HG03025 (cell line): ENCODE data around the gene CPVL.

Experiments used
- ATAC-seq: cut with Tn5 transposase; IDR thresholded peaks from one replicate; pipeline ENCODE4 v1.9.1; 2021; ENCODE audit warnings: mild to moderate bottlenecking, moderate library complexity; ENCODE audit not compliant: unreplicated experiment, low FRiP score

The CPVL gene

DNA sequence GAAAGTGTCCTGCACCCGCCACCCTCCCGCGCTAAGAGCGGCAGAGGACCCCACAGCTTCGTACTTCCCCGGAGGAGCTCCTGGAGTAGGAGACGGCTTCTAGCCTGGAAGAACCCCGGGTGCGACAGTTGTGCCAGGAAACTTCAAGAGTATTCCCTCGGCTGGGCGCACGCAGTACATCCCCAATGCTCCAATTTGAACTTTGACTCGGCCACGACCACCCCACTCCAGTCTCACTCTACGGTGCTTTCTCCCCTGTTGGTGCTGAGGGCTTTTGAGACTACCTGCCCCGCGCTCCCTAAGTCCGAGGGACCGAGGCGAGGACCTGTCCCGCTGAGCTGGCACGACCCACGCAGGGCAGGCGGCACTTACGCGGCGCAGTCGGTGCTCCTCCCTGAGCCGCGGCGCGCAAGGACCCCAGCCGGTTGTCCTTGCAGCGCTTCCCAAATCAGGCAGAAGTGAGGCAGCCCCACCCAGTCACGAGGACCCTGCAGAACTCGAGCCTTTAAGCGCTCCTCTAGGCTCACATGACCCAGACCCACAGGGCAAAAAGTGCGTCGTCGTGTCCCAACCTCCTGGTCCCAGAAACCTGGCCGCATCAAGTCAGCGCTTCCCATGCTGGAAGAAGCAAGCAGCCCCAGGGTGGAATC is at the start of gene CPVL:
CPVL (minus strand) TSS at position 481 of the 650 bp plus-strand sequence. CDS start 25,476 bp downstream, outside the sequence.
- no peak for ATAC-seq

DNA sequence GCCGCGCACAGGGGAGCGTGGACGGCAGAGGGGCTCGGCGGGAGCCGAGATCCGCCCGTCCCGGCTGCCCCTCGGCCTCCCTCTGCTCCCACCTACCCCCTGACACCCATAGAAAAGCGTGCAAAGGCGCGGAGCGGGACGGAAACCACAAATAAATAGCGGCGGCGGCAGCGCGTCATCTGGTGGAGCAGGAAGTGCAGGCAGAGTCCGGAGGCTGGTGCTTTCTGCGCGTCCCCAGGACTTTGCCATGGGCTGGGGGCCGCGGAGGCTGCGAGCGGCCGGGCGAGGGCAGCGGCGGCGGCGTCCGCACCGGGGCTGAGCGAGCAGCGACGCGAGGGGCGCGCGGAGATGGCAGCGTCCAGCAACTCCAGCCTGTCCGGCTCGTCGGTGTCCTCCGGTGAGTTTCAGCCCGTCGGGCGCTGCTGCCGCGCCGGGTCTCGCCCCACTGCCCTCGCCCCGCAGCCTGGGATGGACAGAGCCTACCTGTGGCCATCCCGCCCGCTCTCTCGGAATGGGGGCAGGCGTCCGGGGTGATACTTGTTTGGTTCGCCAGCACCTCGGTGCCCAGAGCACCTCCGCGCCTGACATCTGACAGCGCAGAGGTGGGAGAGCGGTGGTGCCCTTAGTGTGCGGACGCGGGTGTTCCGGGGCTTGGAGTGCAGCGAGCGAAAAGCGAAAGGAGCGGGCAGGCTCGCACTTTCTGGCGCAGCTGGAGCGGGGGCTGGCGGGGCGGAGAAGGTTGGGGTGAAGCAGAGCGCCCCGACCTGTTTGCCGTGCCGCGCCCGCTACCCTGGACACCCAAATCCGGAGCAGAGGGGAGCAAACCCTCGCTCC is 48.5 kb upstream of the CPVL start, which contains the start of gene CHN2:
CHN2 (plus strand) TSS at position 182 of the 834 bp plus-strand sequence.
- no peak for ATAC-seq

DNA sequence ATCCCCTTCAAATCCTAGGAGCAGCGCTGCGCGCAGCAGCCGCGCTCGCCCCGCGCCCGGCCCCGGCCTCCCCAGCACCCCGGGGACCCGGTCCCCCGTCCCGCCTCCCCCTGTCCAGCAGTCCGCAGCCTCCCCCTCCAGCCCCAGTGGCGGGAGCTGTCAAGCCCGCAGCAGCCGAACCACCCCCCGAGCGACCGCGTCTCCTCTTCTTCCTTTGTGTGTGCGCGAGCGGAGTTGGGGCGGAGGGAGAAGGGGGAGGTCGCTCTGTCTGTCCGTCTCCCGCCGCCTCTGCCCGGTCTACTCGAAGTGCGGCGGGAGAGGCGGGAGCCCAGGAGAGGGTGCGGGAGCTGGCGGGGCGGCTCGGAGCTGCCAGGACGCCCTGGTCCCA is 47.9 kb upstream of the CPVL start:
- no peak for ATAC-seq

DNA sequence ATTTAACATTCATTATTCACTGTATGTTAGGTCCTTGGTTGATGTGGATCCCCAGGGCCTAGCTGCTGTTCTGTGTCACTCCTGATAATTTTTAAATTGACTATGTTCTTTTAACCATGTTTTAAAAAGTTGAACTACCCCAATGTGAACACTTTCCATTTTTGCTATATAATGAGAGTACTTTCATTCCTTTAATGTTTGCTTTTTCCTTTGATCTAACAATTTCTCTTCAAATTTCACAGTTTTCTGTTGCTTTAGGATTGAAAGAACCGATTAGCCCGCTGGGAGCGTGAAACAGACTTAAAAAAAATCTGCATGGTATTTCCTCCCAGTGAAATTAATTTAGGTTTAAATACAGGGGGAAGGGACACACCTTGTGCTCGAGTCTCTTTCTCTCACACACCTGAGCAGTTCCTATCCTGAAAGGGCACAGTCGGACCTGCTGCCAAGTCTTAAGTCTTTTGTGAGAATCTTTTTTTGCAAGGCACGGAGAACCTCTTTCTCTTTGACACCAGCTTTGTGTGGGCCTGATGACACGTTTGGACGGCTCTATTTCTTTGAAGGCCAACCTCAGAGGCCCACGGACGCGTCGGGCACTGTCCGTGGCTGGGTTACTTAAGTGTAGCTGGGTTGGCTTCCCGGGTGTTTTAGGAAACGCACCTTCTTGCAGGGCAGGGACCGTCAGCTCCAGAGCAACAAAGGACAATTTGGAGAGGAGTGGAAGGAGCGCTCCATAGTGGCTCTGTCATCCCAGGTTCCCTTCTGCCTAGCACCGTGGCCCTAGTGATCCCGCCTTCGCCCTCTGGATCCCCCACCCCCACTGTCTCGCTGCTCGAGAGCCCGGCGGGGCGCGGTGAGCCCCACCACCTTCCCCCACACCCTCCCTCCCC is 47.2 kb upstream of the CPVL start:
- ATAC-seq = no peak

DNA sequence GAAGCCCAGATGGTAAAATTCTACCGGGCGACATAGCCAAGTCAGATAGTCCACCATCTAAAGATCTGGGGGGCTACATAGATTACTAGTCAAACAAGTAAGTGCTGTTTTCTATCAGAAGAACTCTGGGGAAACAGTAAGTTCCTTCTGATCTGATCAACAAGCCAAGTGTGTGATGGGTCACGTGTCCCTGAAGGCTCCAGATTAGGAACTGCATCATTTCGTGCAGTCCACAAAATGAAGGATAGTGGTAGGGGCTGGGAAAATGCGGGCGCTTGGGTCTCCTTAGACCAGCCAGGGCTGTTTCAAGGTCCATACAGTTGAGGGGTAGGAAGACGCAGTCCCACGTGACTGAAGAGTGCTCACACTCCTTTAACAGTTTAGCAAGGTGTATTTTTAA is 46.5 kb upstream of the CPVL start:
- no peak for ATAC-seq

DNA sequence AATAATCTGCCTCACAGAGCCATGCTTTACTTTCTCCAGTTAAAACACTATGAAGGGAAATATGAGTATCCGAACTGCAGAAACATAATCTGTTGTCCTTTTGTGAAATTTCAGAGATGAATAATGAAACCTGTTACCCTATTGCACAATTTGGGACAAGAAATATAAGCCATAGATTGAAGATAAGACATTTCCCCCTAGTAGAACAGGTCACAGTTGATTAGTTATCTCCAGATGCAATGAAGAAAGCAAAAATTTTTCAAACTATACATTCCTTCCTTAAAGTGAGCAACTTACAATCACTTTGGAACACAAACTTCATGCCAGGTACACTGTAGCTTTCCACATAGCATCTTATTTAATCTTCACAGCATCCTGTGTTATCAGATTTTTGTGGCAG is 46.0 kb upstream of the CPVL start:
- no peak for ATAC-seq

DNA sequence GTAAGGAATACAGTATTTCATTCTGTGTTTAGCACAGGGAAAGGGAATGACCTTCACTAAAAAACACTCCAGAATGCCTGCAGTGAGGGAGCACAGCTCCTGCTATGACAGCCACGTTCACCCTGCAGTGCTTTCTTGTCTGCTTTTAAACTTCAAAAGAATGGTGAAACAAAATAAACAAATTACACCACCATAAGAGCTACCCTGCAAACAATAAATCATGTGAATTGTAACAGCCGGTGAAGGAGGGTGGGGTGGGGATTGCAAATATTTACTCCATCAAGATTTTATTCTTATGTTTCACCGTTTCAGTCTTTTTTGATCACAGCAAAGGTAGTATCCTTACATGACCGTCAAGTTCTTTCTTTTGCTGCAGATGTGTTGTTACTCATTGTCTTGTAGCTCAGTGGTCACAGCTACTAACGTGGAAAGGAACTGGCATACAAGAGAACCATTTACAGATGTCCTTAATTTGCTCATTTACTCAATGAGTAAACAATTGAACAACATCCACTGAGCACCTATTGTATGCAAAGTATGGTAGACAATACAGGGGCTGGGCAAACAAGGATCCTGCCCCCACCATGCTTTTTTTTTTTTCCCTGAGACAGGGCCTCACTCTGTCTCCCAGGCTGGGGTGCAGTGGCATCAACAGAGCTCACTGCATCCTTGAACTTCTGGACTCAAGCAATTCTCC is 44.2 kb upstream of the CPVL start:
- ATAC-seq = no peak

DNA sequence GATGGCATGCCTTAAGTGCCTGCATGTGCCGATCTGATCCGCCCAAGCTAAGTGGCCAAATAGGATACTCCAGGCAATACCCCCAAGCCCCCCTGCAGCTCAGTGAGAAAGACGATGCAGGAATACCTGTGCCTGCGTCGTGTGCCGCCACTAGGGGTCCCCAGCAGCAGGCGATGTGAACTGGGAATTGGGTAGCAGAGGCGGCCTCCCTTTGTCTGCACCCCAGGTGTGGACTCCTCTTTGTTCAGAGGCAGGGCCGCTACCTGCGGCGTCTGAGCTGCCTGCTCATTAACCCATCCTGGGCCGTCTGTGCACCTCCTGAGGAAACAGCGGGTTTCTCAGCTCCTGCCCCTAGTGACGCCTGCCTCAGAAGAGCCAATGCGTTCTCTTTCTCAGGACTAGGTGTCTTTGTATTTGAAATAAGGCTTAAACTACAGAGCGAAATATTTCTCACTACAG is 43.4 kb upstream of the CPVL start:
- no peak for ATAC-seq

DNA sequence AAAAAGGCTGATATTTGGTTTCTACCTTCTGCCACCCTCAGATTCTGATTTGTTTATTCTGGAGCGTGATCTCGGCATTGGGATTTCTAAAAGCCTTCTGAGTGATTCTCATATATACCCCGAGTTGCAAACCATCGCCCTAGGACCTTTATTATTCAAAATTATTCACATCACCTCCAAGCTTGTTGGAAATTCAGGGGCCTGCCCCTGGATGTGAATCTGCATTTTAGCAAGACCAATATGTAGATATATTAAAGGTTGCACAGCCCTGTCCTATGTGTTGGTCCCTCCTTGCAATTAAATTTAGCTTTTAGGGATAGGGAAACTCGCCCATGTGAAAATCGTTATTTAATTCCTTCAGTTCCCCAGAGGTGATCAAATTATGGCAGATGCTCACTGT is 39.3 kb upstream of the CPVL start:
- no peak for ATAC-seq

DNA sequence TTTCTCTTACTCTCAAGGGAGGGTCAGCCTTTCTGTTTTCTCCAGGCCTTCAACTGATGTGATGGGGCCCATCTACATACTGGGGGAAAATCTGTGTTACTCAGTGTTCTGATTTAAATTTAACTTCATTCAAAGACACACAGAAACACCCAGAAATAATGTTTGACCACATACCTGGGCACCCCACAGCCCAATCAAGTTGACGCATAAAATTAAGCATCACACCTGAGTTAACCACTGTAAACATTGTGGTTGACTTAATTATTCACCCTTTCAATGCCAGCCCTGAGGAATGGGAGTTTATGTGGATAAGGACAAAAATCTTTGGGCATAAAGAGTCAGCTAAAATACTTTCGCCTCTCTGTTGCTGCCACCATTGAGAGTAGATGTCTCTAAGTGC is 38.3 kb upstream of the CPVL start:
- ATAC-seq = no peak

DNA sequence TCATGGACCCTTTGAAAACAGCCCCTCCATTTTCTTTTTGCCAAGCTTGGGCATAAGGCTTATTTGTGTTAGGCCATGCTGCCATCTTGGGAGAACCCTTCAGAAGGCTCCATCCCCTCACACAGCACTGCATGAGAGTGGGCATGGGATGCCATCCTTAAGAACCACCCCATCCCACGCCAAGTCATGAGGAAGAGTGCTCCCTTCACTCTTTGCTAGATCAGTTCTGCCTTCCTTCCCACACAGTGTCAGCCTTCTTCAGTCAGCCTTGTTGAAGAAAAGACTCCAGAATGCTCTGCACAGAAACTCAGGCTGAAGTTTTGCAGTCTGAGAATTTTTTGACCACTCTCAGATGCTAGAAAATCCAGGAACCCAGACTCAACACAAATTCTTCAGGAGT is 32.8 kb upstream of the CPVL start:
- ATAC-seq = no peak

DNA sequence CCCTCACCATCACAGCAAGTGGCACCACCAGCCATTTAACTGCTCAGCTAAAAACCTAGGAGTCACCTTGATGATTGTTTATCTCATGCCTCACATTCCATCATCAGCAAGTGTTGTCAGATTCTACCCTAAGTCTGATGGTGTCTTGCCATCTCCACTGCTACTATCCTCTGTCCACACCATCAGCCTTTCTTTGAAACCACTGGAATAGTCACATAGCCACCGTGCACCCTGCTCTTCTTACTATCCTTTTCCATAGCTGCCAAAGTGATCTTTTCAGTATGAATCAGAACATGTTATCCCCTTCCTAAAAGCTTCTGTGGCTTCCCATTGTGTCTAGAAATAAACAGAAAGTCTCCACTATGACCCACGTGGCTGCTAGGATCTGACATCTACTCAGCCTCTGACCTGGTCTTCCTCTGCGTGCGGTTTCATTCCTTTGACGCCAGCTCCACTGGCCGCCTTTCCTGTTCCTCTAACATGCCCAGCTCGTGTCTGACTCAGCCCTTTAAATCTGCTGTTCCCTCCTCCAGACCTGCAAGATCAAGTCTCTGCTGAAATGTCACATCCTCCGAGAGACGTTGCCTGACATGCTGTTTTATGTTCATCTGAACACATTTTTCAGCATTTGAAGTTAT is 31.7 kb upstream of the CPVL start:
- ATAC-seq = no peak

DNA sequence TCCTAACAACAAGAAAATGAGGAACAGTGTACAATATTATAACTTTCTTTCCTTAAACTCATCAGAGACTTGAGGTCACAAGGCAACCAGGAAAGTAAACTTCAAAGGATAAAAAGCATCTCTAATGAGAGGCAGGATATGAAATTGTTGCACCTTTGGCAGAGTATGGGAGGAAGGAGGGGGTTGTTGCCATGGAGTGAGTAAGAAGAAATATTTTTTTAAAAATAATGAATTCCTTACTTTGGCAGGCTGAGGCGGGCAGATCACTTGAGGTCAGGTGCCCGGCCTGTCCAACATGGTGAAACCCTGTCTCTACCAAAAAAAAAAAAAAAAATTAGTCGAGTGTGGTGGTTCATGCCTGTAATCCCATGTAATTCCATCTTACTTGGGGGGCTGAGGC is 27.1 kb upstream of the CPVL start:
- ATAC-seq = no peak

DNA sequence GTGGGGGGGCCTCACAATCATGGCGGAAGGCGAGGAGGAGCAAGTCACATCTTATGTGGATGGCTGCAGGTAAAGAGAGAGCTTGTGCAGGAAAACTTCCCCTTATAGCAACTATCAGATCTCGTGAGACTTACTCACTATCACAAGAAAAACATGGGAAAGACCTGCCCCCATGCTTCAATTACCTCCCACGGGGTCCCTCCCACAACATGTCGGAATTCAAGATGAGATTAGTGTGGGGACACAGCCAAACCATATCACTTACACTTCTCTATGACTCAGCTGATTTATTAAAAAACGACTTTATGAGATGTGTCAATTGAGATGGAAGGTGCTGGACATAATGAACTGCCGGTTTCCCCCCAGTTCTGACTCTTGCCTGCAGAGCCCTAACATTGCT is 24.4 kb upstream of the CPVL start:
- no peak for ATAC-seq

DNA sequence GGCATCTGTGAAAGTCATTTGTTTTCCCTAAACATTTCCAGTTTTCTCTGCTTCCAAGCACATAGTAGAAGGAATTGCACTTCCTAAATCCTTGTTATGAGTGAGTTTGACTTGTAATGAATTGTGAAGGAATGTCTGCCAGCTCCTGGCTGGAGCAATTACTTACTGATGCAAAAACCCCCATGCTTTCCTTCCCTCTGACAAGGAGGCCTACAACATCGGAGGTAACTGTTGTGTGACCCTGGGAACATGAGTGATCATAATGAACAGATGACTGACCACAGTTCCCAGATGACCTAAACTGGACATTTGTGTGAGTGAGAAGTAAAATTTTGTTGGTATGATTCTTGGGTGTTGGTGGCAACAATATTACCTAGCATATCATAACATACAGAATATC is 21.4 kb upstream of the CPVL start:
- ATAC-seq = no peak

DNA sequence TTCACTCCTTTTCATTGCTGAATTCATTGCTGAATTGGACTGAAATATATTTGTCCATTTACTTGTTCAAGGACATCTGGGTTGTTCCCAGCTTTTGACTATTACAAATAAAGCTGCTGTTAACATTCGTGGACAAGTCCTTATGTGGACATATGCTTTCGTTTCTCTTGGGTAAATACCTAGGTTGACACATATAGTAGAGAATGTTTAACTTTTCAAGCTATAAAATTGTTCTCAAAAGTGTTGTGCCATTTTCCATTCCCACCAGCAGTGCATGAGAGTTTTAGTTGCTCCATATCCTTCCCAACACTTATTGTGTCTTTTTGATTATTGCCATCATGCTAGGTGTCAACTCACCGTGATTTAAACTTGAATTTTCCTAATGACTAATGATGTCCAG is 17.5 kb upstream of the CPVL start:
- ATAC-seq = no peak

DNA sequence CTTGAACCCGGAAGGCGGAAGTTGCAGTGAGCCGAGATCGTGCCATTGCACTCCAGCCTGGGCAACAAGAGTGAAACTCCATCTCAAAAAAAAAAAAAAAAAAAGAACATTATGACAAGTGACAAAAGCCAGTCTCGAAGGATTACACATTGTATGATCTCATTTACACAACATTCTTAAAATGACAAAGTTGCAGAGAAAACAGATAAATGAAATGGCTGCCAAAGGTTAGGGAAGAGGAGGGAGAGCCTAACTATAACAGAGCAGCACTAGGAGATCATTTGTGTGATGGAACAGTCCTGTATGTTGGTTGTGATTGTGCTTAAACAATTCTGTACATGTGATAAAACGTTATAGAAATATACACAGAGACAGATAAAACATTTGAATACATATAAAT is 16.2 kb upstream of the CPVL start:
- ATAC-seq = no peak

DNA sequence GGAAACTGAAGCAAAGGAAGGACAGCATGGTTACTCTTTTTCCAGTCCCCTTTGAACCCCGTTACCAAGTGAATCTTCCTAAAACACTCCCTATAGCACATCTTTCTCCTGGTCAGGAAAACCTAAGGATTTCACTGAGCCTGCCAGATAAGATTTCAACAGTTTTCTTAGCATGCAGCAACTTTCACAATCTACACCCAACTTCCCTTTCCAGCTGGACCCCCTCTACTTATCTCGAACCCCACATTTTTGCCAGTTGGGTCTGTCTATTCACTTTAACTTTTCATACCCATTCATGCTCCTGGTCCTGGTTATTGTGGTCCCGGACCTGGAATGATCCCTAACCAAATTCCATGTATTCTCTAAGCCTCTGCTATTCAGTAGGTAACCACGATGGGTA is 14.9 kb upstream of the CPVL start:
- ATAC-seq = no peak

DNA sequence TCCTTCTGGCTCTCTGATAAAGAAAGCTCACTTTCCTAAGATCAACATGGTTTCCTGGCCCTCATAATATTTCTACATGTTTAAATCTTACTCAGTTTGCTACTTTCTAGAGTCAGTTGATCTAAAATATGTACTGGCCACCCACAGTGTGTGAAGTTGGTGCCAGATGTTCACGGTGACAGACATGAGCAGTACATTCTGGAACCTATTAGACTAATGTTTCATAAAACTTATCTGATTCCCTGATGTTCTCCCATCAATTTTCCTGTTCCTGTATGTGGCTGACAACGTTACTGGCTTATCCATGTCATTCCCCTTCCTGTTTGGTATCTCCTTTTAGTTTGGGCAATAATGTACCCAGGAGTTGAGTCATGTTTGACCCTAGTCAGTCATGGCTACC is 13.7 kb upstream of the CPVL start:
- no peak for ATAC-seq
